22Rv1 (cell line): ENCODE data around the gene CAAP1.

Experiments
- ZFX ChIP-seq: fragments of 450-650 bp; IDR thresholded peaks from 2 replicates; pipeline ENCODE4 v1.6.1; 2017; ENCODE audit warnings: antibody characterized with exemption, borderline replicate concordance
- TF ChIP-seq, protein P1 (sequence below): fragments of 450-650 bp; IDR thresholded peaks from 2 replicates; pipeline ENCODE4 v1.5.1; 2017; ENCODE audit warnings: mild to moderate bottlenecking

DNA sequence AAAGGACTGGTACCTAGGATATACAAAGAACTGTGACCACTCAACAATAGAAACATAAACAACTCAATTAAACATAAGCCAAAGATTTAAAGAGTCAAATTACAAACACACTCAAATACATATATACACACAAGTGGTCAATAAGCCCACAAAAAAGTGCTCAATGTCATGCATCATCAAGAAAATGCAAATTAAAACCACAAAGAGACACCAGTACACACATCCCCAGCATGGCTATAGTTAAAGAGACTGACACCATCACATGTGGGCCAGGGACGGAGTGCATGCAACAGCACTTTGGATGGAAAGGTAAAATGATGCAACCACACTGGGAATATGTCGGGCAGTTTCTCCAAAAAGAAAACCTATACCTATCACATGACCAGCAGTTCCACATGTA is 89.7 kb downstream of the CAAP1 start:
- TF ChIP-seq, protein P1, sequence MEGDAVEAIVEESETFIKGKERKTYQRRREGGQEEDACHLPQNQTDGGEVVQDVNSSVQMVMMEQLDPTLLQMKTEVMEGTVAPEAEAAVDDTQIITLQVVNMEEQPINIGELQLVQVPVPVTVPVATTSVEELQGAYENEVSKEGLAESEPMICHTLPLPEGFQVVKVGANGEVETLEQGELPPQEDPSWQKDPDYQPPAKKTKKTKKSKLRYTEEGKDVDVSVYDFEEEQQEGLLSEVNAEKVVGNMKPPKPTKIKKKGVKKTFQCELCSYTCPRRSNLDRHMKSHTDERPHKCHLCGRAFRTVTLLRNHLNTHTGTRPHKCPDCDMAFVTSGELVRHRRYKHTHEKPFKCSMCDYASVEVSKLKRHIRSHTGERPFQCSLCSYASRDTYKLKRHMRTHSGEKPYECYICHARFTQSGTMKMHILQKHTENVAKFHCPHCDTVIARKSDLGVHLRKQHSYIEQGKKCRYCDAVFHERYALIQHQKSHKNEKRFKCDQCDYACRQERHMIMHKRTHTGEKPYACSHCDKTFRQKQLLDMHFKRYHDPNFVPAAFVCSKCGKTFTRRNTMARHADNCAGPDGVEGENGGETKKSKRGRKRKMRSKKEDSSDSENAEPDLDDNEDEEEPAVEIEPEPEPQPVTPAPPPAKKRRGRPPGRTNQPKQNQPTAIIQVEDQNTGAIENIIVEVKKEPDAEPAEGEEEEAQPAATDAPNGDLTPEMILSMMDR = no peak
- no peak for TF ChIP-seq ZFX
